GM12865 (cell line): Measurements from ENCODE around the gene BRINP3.
A peak's percentile ranks its signal among the peaks of the same experiment; 100 is the strongest.

Source experiments
- DNase-seq: peaks from one replicate; pipeline ENCODE4 v3.0.0; 2010; ENCODE audit warnings: low read depth
- H3K4me3 ChIP-seq: 2 replicates; pipeline ENCODE4 v1.5.1; 2011; ENCODE audit warnings: mild to moderate bottlenecking, low read depth, low read length, control low read depth
- CTCF ChIP-seq: IDR thresholded peaks from 2 replicates; pipeline ENCODE4 v1.5.1; 2011; ENCODE audit warnings: low read length, control low read depth, low read depth, inconsistent platforms; ENCODE audit not compliant: insufficient read depth; ENCODE audit errors: missing control alignments

BRINP3 gene

GRCh38 chr1:190455631-190456030 is 22.0 kb downstream of the BRINP3 start:
- no peak overlapping the region for H3K4me3 ChIP-seq
- no peak for DNase-seq
- TF ChIP-seq CTCF = no peak

- TF ChIP-seq CTCF = no peak
- H3K4me3 ChIP-seq = no peak overlapping the region
- no peak for DNase-seq
Measured at GRCh38 chr1:190453550-190453949, 24.1 kb downstream of the BRINP3 start.

- no peak overlapping the region for H3K4me3 ChIP-seq
- no peak for DNase-seq
- no peak for TF ChIP-seq CTCF
Measured at GRCh38 chr1:190452272-190452848, 25.3 kb downstream of the BRINP3 start.

GRCh38 chr1:190444464-190444863 is 33.2 kb downstream of the BRINP3 start:
- no peak for TF ChIP-seq CTCF
- H3K4me3 ChIP-seq = no peak overlapping the region
- DNase-seq = no peak

- TF ChIP-seq CTCF = no peak
- H3K4me3 ChIP-seq = no peak overlapping the region
- DNase-seq = no peak
Measured at GRCh38 chr1:190439447-190439846, 38.2 kb downstream of the BRINP3 start.

- TF ChIP-seq CTCF = peak; percentile 17
- H3K4me3 ChIP-seq = no peak overlapping the region
- peak; percentile 44 for DNase-seq
Measured at GRCh38 chr1:190436615-190437014, 41.0 kb downstream of the BRINP3 start.

- H3K4me3 ChIP-seq = no peak overlapping the region
- DNase-seq = no peak
- no peak for TF ChIP-seq CTCF
Measured at GRCh38 chr1:190429932-190430331, 47.7 kb downstream of the BRINP3 start.
